Hepatocyte (in vitro differentiated cells): Measurements from ENCODE around the gene DTX1.

Experiments
- EZH2 ChIP-seq: fragments of 200-600 bp; sonication (generic); IDR thresholded peaks from 2 replicates; pipeline ENCODE4 v1.6.1; 2016; ENCODE audit warnings: antibody characterized with exemption, mild to moderate bottlenecking, borderline replicate concordance
- TF ChIP-seq, protein P1 (sequence below): fragments of 200-600 bp; sonication (generic); IDR thresholded peaks from 2 replicates; pipeline ENCODE4 v1.5.1; 2016; ENCODE audit warnings: antibody characterized with exemption, mild to moderate bottlenecking; ENCODE audit not compliant: poor library complexity

DNA sequence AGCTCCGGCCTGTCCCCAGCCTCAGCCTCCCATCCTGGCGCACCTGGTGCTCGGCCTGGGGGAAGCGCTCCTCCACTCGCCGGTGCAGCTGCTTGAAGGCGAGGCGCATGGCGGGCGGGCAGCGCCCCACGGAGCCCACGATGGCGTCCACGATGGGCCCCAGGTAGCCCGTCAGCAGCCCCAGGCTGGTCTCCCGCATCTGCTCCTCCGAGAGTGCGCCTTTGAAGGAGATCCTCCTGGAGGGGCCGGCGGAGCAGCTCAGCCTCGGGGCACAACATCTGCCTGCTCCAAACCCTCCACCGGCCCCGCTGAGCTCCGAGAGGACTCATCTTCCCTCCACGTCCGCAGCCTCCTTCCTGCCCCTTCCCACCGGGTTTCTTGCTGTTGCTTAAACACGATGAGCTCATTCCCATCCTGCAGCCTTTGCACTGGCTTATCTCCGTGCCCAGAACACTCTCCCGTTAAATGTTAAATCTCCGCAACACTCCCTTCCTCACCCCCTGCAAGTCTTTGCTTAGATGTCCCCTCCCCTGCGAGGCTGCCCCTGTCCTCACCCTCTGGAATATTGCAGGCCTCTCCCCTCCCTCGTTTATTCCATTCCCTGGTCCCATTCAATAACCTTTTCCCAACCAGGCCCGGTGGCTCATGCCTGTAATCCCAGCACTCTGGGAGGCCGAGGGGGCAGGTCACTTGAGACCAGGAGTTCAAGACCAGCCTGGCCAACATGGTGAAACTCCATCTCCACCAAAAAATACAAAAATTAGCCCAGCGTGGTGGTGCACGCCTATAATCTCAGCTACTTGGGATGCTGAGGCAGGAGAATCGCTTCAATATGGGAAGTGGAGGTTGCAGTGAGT is 55.7 kb downstream of the DTX1 start:
- TF ChIP-seq, protein P1, sequence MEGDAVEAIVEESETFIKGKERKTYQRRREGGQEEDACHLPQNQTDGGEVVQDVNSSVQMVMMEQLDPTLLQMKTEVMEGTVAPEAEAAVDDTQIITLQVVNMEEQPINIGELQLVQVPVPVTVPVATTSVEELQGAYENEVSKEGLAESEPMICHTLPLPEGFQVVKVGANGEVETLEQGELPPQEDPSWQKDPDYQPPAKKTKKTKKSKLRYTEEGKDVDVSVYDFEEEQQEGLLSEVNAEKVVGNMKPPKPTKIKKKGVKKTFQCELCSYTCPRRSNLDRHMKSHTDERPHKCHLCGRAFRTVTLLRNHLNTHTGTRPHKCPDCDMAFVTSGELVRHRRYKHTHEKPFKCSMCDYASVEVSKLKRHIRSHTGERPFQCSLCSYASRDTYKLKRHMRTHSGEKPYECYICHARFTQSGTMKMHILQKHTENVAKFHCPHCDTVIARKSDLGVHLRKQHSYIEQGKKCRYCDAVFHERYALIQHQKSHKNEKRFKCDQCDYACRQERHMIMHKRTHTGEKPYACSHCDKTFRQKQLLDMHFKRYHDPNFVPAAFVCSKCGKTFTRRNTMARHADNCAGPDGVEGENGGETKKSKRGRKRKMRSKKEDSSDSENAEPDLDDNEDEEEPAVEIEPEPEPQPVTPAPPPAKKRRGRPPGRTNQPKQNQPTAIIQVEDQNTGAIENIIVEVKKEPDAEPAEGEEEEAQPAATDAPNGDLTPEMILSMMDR, result no peak
- TF ChIP-seq EZH2, result no peak
